HepG2 (cell line): ENCODE results near the gene METTL26. TPM values are rescaled to one million over a fixed set of nuclear protein-coding genes. Genes with fewer than 3 reads are reported as not detected.

Source experiments
- HOXA3 ChIP-seq: sonication (generic); formaldehyde crosslinking; IDR thresholded peaks from 2 replicates; pipeline ENCODE4 v1.5.0; 2020; ENCODE audit warnings: missing genetic modification reagents
- NR2F6 ChIP-seq, 2 experiments: IDR thresholded peaks; 2 replicates each; pipeline ENCODE4 v1.6.1; 2016; ENCODE audit warnings: antibody characterized with exemption in 1 of 2, mild to moderate bottlenecking in 1 of 2
- RBAK ChIP-seq: sonication (generic); formaldehyde crosslinking; IDR thresholded peaks from 2 replicates; pipeline ENCODE4 v1.5.1; 2020; ENCODE audit warnings: mild to moderate bottlenecking, missing genetic modification reagents
- SP4 ChIP-seq: sonication (generic); formaldehyde crosslinking; IDR thresholded peaks from 2 replicates; pipeline ENCODE4 v1.8.1; 2023; ENCODE audit warnings: mild to moderate bottlenecking, missing genetic modification reagents
- WIZ ChIP-seq: sonication (generic); formaldehyde crosslinking; IDR thresholded peaks from 2 replicates; pipeline ENCODE4 v1.5.1; 2020; ENCODE audit warnings: mild to moderate bottlenecking, missing genetic modification reagents
- YY1 ChIP-seq: IDR thresholded peaks from 2 replicates; pipeline ENCODE4 v1.6.1; 2011; ENCODE audit warnings: low read length, low read depth, moderate library complexity, mild to moderate bottlenecking; ENCODE audit not compliant: insufficient read depth, insufficient replicate concordance
- ZFP36L2 ChIP-seq: sonication (generic); formaldehyde crosslinking; IDR thresholded peaks from 2 replicates; pipeline ENCODE4 v1.4.0; 2020; ENCODE audit warnings: missing genetic modification reagents
- ZNF260 ChIP-seq: sonication (generic); formaldehyde crosslinking; IDR thresholded peaks from 2 replicates; pipeline ENCODE4 v1.4.0; 2020; ENCODE audit warnings: missing genetic modification reagents, low read depth, mild to moderate bottlenecking, borderline replicate concordance
- ZNF605 ChIP-seq: sonication (generic); formaldehyde crosslinking; IDR thresholded peaks from 2 replicates; pipeline ENCODE4 v1.8.0; 2022; ENCODE audit warnings: mild to moderate bottlenecking, missing genetic modification reagents
- ZNF773 ChIP-seq: sonication (generic); formaldehyde crosslinking; IDR thresholded peaks from 2 replicates; pipeline ENCODE4 v1.4.0; 2020; ENCODE audit warnings: missing genetic modification reagents, borderline replicate concordance
- polyA plus RNA-seq, 8 experiments: library from polyadenylated mRNA; depleted of rRNA in 3 of 8; stranded (reverse) in 7 of 8; unstranded in 1 of 8; fragments of >200 nt; fragmentation: Illumina TruSeq in 4 of 8; extraction: Trizol in 4 of 8; gene quantifications; 2 replicates each; pipeline versions ENCODE4 v1.2.1 to v1.2.3, GENCODE V29; 2011 to 2016; ENCODE audit warnings: low read depth in 4 of 8, missing spikeins in 1 of 8, mixed read lengths in 1 of 8; ENCODE audit not compliant: insufficient read depth in 1 of 8
- total RNA-seq, 5 experiments: library from RNA; depleted of rRNA; stranded (reverse); fragments of >200 nt; fragmentation: Illumina TruSeq; extraction: Trizol; gene quantifications; 2 replicates each; pipeline ENCODE4 v1.2.3, GENCODE V29; 2016; ENCODE audit warnings: low read depth in 1 of 5
- TF ChIP-seq, protein P1 (sequence below): sonication (generic); formaldehyde crosslinking; IDR thresholded peaks from 2 replicates; pipeline ENCODE4 v1.5.1; 2020; ENCODE audit warnings: missing genetic modification reagents, mild to moderate bottlenecking, borderline replicate concordance
- TF ChIP-seq, protein P2 (sequence below): sonication (generic); formaldehyde crosslinking; IDR thresholded peaks from 2 replicates; pipeline ENCODE4 v1.9.0; 2022; ENCODE audit warnings: low read depth, missing genetic modification reagents
- TF ChIP-seq, protein P3 (sequence below): sonication (generic); formaldehyde crosslinking; IDR thresholded peaks from 2 replicates; pipeline ENCODE4 v1.4.0; 2020; ENCODE audit warnings: missing genetic modification reagents
- TF ChIP-seq, protein P4 (sequence below): sonication (generic); formaldehyde crosslinking; IDR thresholded peaks from 2 replicates; pipeline ENCODE4 v1.5.0; 2020; ENCODE audit warnings: missing genetic modification reagents, mild to moderate bottlenecking, borderline replicate concordance
- TF ChIP-seq, protein P5 (sequence below): sonication (generic); formaldehyde crosslinking; IDR thresholded peaks from 2 replicates; pipeline ENCODE4 v1.4.0; 2020; ENCODE audit warnings: missing genetic modification reagents, mild to moderate bottlenecking, borderline replicate concordance
- TF ChIP-seq, protein P6 (sequence below): sonication (generic); formaldehyde crosslinking; IDR thresholded peaks from 2 replicates; pipeline ENCODE4 v1.9.0; 2021; ENCODE audit warnings: missing genetic modification reagents, borderline replicate concordance

The METTL26 gene
- total and polyA plus RNA-seq, 2 of the 13 experiments (the other 11 are each of a cell fraction or from before 2014, with no cell fraction given) = 65.5 to 70.1 TPM

DNA sequence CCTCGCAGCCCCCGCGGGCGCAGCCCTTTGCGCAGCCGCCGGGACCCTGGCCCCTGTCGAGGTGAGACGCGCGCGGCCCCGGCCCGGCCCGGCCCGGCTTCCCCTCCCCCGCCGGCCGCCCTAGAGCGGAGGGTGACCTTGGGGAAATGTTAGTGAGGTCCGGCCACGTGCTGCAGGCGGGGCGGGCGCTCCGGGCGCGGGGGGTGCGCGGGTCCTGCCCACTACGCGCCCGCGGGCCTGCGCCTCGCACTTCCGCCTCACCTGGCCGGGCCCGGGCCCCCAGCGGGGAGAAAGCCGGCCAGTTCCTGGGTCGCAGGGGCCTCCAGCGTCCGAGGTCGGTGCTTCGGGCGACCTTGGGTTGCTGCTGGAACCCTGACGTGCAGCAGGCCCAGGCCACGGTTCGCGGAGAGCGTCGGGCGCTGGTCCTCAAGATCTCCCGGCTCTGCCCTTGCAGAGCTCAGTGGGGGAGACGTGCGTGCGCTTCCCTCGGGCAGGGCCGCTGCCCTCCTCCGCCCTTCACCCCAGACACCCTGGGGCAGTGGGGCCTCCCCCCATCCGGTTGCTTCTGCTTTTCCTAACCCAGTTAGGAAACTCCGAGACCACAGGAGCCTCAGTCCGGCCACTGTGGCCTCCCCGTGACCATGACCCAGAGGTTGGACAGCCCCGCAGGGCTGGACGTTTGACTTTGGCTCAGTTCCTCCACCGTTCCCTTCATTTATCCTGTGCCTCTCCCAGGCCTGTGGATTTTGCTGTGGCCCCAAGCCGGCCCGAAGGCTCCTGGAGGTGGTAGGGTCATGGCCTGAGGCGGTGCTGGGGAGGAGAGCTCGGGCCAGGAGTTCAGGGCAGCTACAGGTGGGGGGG is 6.3 kb upstream of the METTL26 start (continued):
- TF ChIP-seq NR2F6 (IDR thresholded peaks at IDR 0.05) = peak; percentile 60
- TF ChIP-seq NR2F6 (CRISPR knock-in tag; IDR thresholded peaks at IDR 0.05) = no peak; the same call in 1 of the 2 replicates
- TF ChIP-seq, protein P1, sequence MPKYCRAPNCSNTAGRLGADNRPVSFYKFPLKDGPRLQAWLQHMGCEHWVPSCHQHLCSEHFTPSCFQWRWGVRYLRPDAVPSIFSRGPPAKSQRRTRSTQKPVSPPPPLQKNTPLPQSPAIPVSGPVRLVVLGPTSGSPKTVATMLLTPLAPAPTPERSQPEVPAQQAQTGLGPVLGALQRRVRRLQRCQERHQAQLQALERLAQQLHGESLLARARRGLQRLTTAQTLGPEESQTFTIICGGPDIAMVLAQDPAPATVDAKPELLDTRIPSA (CRISPR knock-in tag) = no peak
- TF ChIP-seq, protein P2, sequence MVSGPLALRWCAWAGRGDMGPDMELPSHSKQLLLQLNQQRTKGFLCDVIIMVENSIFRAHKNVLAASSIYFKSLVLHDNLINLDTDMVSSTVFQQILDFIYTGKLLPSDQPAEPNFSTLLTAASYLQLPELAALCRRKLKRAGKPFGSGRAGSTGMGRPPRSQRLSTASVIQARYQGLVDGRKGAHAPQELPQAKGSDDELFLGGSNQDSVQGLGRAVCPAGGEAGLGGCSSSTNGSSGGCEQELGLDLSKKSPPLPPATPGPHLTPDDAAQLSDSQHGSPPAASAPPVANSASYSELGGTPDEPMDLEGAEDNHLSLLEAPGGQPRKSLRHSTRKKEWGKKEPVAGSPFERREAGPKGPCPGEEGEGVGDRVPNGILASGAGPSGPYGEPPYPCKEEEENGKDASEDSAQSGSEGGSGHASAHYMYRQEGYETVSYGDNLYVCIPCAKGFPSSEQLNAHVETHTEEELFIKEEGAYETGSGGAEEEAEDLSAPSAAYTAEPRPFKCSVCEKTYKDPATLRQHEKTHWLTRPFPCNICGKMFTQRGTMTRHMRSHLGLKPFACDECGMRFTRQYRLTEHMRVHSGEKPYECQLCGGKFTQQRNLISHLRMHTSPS = no peak; the same call in 1 of the 2 replicates
- peak; percentile 76; the same call in 1 of the 2 replicates for TF ChIP-seq ZNF773
- TF ChIP-seq SP4 = no peak
- no peak for TF ChIP-seq RBAK (CRISPR knock-in tag)
- TF ChIP-seq, protein P3, sequence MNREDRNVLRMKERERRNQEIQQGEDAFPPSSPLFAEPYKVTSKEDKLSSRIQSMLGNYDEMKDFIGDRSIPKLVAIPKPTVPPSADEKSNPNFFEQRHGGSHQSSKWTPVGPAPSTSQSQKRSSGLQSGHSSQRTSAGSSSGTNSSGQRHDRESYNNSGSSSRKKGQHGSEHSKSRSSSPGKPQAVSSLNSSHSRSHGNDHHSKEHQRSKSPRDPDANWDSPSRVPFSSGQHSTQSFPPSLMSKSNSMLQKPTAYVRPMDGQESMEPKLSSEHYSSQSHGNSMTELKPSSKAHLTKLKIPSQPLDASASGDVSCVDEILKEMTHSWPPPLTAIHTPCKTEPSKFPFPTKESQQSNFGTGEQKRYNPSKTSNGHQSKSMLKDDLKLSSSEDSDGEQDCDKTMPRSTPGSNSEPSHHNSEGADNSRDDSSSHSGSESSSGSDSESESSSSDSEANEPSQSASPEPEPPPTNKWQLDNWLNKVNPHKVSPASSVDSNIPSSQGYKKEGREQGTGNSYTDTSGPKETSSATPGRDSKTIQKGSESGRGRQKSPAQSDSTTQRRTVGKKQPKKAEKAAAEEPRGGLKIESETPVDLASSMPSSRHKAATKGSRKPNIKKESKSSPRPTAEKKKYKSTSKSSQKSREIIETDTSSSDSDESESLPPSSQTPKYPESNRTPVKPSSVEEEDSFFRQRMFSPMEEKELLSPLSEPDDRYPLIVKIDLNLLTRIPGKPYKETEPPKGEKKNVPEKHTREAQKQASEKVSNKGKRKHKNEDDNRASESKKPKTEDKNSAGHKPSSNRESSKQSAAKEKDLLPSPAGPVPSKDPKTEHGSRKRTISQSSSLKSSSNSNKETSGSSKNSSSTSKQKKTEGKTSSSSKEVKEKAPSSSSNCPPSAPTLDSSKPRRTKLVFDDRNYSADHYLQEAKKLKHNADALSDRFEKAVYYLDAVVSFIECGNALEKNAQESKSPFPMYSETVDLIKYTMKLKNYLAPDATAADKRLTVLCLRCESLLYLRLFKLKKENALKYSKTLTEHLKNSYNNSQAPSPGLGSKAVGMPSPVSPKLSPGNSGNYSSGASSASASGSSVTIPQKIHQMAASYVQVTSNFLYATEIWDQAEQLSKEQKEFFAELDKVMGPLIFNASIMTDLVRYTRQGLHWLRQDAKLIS (CRISPR knock-in tag) = peak; percentile 69; the same call in 1 of the 2 replicates
- no peak for TF ChIP-seq WIZ (CRISPR knock-in tag)
- TF ChIP-seq, protein P4, sequence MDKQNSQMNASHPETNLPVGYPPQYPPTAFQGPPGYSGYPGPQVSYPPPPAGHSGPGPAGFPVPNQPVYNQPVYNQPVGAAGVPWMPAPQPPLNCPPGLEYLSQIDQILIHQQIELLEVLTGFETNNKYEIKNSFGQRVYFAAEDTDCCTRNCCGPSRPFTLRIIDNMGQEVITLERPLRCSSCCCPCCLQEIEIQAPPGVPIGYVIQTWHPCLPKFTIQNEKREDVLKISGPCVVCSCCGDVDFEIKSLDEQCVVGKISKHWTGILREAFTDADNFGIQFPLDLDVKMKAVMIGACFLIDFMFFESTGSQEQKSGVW (CRISPR knock-in tag) = no peak
- TF ChIP-seq, protein P5, sequence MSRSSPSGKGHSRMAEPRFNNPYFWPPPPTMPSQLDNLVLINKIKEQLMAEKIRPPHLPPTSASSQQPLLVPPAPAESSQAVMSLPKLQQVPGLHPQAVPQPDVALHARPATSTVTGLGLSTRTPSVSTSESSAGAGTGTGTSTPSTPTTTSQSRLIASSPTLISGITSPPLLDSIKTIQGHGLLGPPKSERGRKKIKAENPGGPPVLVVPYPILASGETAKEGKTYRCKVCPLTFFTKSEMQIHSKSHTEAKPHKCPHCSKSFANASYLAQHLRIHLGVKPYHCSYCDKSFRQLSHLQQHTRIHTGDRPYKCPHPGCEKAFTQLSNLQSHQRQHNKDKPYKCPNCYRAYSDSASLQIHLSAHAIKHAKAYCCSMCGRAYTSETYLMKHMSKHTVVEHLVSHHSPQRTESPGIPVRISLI (CRISPR knock-in tag) = no peak
- TF ChIP-seq ZNF260 (CRISPR knock-in tag) = no peak
- TF ChIP-seq HOXA3 (CRISPR knock-in tag) = peak; percentile 73
- TF ChIP-seq ZFP36L2 = no peak
- TF ChIP-seq, protein P6, sequence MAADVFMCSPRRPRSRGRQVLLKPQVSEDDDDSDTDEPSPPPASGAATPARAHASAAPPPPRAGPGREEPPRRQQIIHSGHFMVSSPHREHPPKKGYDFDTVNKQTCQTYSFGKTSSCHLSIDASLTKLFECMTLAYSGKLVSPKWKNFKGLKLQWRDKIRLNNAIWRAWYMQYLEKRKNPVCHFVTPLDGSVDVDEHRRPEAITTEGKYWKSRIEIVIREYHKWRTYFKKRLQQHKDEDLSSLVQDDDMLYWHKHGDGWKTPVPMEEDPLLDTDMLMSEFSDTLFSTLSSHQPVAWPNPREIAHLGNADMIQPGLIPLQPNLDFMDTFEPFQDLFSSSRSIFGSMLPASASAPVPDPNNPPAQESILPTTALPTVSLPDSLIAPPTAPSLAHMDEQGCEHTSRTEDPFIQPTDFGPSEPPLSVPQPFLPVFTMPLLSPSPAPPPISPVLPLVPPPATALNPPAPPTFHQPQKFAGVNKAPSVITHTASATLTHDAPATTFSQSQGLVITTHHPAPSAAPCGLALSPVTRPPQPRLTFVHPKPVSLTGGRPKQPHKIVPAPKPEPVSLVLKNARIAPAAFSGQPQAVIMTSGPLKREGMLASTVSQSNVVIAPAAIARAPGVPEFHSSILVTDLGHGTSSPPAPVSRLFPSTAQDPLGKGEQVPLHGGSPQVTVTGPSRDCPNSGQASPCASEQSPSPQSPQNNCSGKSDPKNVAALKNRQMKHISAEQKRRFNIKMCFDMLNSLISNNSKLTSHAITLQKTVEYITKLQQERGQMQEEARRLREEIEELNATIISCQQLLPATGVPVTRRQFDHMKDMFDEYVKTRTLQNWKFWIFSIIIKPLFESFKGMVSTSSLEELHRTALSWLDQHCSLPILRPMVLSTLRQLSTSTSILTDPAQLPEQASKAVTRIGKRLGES (CRISPR knock-in tag) = peak; percentile 62; the same call in 1 of the 2 replicates
- TF ChIP-seq ZNF605 (CRISPR knock-in tag) = no peak
- TF ChIP-seq YY1 = no peak
